Fibroblast of lung (primary cell): ENCODE data around the gene ESRRB. TPM values are rescaled to one million over a fixed set of nuclear protein-coding genes. Genes with fewer than 3 reads are reported as not detected.

ENCODE experiments used
- DNase-seq, 2 donors: peaks; one replicate each; pipeline versions ENCODE4 v3.0.0 to v3.0.0-alpha.2; 2010; ENCODE audit warnings: low read depth in 2 of 2
- H2AFZ ChIP-seq: 2 replicates; pipeline ENCODE4 v1.5.1; 2012; ENCODE audit warnings: low read length, control low read depth, inconsistent platforms
- H3K27ac ChIP-seq: 2 replicates; pipeline ENCODE4 v1.5.1; 2011; ENCODE audit warnings: low read length, control low read depth; ENCODE audit not compliant: insufficient read depth
- H3K27me3 ChIP-seq: 2 replicates; pipeline ENCODE4 v1.5.1; 2011; ENCODE audit warnings: mild to moderate bottlenecking, low read length; ENCODE audit not compliant: control insufficient read depth, insufficient read depth
- H3K36me3 ChIP-seq: 2 replicates; pipeline ENCODE4 v1.5.1; 2011; ENCODE audit warnings: low read length; ENCODE audit not compliant: control insufficient read depth, insufficient read depth
- H3K4me1 ChIP-seq: 2 replicates; pipeline ENCODE4 v1.5.1; 2011; ENCODE audit warnings: low read length; ENCODE audit not compliant: control insufficient read depth, insufficient read depth; ENCODE audit errors: extremely low read depth
- H3K4me2 ChIP-seq: 2 replicates; pipeline ENCODE4 v1.5.1; 2011; ENCODE audit warnings: low read length, control low read depth; ENCODE audit not compliant: insufficient read depth; ENCODE audit errors: extremely low read depth
- H3K4me3 ChIP-seq, 4 experiments: fragments of 200-600 bp in 1 of 4; sonication (generic) in 1 of 4; replicated peaks in 1 of 4; 2 replicates each; pipeline ENCODE4 v1.5.1; 2011 to 2016; ENCODE audit warnings: low read length in 4 of 4, low read depth in 3 of 4, mild to moderate bottlenecking in 3 of 4, control low read depth in 2 of 4, inconsistent platforms in 1 of 4, mixed read lengths in 1 of 4; ENCODE audit not compliant: insufficient read depth in 1 of 4; ENCODE audit errors: control extremely low read depth in 1 of 4
- H3K79me2 ChIP-seq: 2 replicates; pipeline ENCODE4 v1.5.1; 2012; ENCODE audit warnings: mild to moderate bottlenecking, low read length, inconsistent platforms; ENCODE audit not compliant: control insufficient read depth, insufficient read depth
- H3K9ac ChIP-seq: 2 replicates; pipeline ENCODE4 v1.5.1; 2011; ENCODE audit warnings: mild to moderate bottlenecking, low read length, control low read depth; ENCODE audit not compliant: insufficient read depth
- H3K9me3 ChIP-seq: 2 replicates; pipeline ENCODE4 v1.5.1; 2012; ENCODE audit warnings: low read depth, low read length; ENCODE audit not compliant: control insufficient read depth, insufficient read depth
- H4K20me1 ChIP-seq: 2 replicates; pipeline ENCODE4 v1.5.1; 2011; ENCODE audit warnings: low read length; ENCODE audit not compliant: control insufficient read depth, insufficient read depth; ENCODE audit errors: extremely low read depth
- EZH2 ChIP-seq: IDR thresholded peaks from 2 replicates; pipeline ENCODE4 v1.5.1; 2012; ENCODE audit warnings: low read length, control low read depth, mild to moderate bottlenecking; ENCODE audit errors: missing control alignments
- polyA plus RNA-seq, 2 donors: library from polyadenylated mRNA; depleted of rRNA in 1 of 2; stranded (reverse) in 1 of 2; unstranded in 1 of 2; fragments of >200 nt; gene quantifications; 2 replicates each; pipeline ENCODE4 v1.2.1, GENCODE V29; 2011 to 2012; ENCODE audit warnings: missing spikeins in 1 of 2
- total RNA-seq: library from RNA; depleted of rRNA; stranded (reverse); fragments of >200 nt; gene quantifications from 2 replicates; pipeline ENCODE4 v1.2.1, GENCODE V29; 2014
- TF ChIP-seq, protein P1 (sequence below), 2 donors: IDR thresholded peaks in 1 of 2; conservative IDR thresholded peaks in 1 of 2; 1 replicate in 1 of 2; 2 replicates in 1 of 2; pipeline ENCODE4 v1.5.1; 2011 to 2012; ENCODE audit warnings: low read length in 2 of 2, control low read depth in 1 of 2, inconsistent platforms in 1 of 2, low read depth in 1 of 2, mild to moderate bottlenecking in 1 of 2

Gene ESRRB
- total and polyA plus RNA-seq, 2 donors (not counting 1 experiment from before 2014, with no cell fraction given), result not detected

DNA sequence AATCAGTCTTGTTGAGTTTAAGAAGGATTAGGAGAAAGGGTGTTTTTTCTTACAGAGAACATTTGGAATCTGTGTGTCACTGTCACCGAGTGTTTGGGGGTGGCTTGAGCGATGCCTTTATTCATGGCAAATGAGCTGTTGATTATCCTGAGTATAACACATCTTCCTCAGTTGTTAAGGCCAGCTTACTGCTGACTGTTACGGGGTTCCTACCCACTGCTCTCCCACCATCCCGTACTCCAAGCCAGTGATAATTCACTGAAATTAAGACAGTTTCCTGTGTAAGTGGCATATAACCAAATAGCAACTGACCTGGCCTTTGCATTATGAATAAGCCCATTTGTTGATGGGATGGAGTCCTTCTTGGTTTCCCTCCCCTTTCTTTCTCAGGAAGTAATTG is 9.5 kb downstream of the ESRRB start:
- no peak for TF ChIP-seq EZH2
- TF ChIP-seq, protein P1, sequence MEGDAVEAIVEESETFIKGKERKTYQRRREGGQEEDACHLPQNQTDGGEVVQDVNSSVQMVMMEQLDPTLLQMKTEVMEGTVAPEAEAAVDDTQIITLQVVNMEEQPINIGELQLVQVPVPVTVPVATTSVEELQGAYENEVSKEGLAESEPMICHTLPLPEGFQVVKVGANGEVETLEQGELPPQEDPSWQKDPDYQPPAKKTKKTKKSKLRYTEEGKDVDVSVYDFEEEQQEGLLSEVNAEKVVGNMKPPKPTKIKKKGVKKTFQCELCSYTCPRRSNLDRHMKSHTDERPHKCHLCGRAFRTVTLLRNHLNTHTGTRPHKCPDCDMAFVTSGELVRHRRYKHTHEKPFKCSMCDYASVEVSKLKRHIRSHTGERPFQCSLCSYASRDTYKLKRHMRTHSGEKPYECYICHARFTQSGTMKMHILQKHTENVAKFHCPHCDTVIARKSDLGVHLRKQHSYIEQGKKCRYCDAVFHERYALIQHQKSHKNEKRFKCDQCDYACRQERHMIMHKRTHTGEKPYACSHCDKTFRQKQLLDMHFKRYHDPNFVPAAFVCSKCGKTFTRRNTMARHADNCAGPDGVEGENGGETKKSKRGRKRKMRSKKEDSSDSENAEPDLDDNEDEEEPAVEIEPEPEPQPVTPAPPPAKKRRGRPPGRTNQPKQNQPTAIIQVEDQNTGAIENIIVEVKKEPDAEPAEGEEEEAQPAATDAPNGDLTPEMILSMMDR (conservative IDR thresholded peaks at IDR 0.05 in 1 of 2, IDR thresholded peaks at IDR 0.05 in 1 of 2; ENCODE audit: low read depth in 1 of 2, low read length in 2 of 2), result no peak
- no peaks in the 10 kb centered on the region for H3K36me3 ChIP-seq

DNA sequence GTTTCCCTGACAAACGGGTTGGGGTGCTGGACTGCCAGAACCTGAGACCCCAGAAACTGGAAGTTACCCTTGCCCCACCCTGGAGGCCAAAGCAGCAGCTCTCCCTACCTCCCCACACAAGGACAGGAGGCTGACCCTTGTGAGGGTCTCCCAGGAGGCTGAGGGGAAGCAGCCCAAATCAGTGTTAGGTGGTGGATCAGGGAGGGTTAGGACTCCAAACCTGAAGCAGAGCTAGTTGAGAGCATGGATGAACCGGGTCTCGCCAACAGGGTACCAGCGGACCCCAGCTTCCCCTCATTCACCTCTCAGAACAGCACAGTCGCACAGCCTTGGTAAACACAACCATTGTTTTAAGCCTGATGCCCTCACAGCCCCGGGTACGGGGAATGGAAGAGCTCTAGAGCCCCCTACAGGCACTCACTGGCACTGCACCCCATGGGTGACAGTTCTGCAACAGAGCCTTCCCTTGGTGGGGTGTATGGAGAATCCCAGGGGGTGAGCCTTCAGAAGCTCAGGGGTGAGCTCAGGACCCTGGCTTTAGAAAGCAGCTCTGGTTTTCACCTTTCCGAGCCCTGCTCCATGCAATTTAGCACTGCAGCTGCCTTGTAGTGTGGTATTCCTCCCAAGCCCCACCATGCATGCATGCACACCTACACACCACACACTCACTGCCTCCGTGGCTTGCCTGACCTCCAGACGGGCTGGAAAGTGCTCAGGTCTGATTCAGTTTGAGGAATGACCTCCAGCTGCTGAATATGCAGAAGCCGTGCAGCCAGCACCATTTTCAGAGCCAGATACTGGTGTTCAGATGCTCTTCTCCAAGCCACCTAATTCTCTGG is 11.2 kb downstream of the ESRRB start:
- H3K9me3 ChIP-seq, result no peaks in the 10 kb centered on the region
- peaks cover 6% of the 10 kb centered on the region for H3K27me3 ChIP-seq
- no peaks in the 10 kb centered on the region for H3K79me2 ChIP-seq
- DNase-seq, result peak; percentile 34 to 59
- H2AFZ ChIP-seq, result no peak overlapping the region
- H3K9ac ChIP-seq, result no peak overlapping the region
- no peak overlapping the region for H3K27ac ChIP-seq
- H3K4me3 ChIP-seq, result no peak overlapping the region
- H3K4me2 ChIP-seq, result no peak overlapping the region
- H3K36me3 ChIP-seq, result no peaks in the 10 kb centered on the region
- H4K20me1 ChIP-seq, result no peaks in the 10 kb centered on the region
- H3K4me1 ChIP-seq, result no peaks in the 10 kb centered on the region
- TF ChIP-seq EZH2, result no peak
- TF ChIP-seq, protein P1 (conservative IDR thresholded peaks at IDR 0.05 in 1 of 2, IDR thresholded peaks at IDR 0.05 in 1 of 2; ENCODE audit: low read depth in 1 of 2, low read length in 2 of 2), result peak; percentile 99 to 100

More for the DNA sequence above, 9.5 kb downstream of the ESRRB start:
- no peak for DNase-seq
- Histone ChIP-seq H4K20me1 (no peaks in the 10 kb centered on the region), H3K4me3 (no peak overlapping the region), H2AFZ (no peak overlapping the region), H3K4me2 (no peak overlapping the region), H3K27me3 (peaks cover 15% of the 10 kb centered on the region), H3K79me2 (no peaks in the 10 kb centered on the region), H3K27ac (no peak overlapping the region), H3K9me3 (no peaks in the 10 kb centered on the region), H3K4me1 (no peaks in the 10 kb centered on the region), H3K9ac (no peak overlapping the region)

DNA sequence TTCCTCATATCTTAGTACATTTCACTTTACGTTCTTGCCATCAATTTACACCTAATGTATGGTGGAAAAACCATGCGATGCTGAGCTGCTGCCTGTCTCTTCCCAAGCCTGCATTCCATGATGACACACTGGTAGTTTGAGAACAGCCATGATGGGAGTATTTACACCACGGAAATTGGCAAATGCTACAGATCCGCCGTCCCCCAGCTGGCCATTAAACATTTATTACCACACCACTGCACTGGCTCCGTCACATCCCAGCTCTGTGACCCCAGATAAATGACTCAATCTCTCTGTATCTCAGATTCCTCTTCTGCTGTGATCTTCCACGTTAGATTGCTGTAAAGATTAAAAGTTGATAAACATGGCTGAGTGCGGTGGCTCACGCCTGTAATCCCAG is 13.9 kb downstream of the ESRRB start:
- no peak for DNase-seq
- no peak overlapping the region for H3K4me2 ChIP-seq
- no peaks in the 10 kb centered on the region for H3K9me3 ChIP-seq
- H3K4me3 ChIP-seq, result no peak overlapping the region
- TF ChIP-seq, protein P1 (conservative IDR thresholded peaks at IDR 0.05 in 1 of 2, IDR thresholded peaks at IDR 0.05 in 1 of 2; ENCODE audit: low read depth in 1 of 2, low read length in 2 of 2), result no peak
- TF ChIP-seq EZH2, result no peak
- no peaks in the 10 kb centered on the region for H3K27me3 ChIP-seq
- no peaks in the 10 kb centered on the region for H4K20me1 ChIP-seq
- H2AFZ ChIP-seq, result no peak overlapping the region
- no peaks in the 10 kb centered on the region for H3K79me2 ChIP-seq
- no peaks in the 10 kb centered on the region for H3K4me1 ChIP-seq
- H3K9ac ChIP-seq, result no peak overlapping the region
- H3K36me3 ChIP-seq, result no peaks in the 10 kb centered on the region
- H3K27ac ChIP-seq, result no peak overlapping the region
